GM12878 (cell line): ENCODE data around the gene IGLL5. TPM values are rescaled to one million over a fixed set of nuclear protein-coding genes. Genes with fewer than 3 reads are reported as not detected.

ENCODE experiments used
- ATAC-seq: fragments of 200-7000 bp; cut with Tn5 transposase; 3 replicates; pipeline ENCODE4 v1.9.1; 2020; ENCODE audit warnings: mild to moderate bottlenecking, moderate library complexity
- BruUV-seq: library from RNA; stranded (reverse); fragments of 400-500 nt; replicated peaks from 2 replicates; lab custom pipeline; 2021; lab: Mats Ljungman, UMichigan
- CTCF ChIA-PET: fragments of 300-600 bp; sonication (Branson Sonifier 250); formaldehyde crosslinking; extraction: SDS; loops from one replicate; lab custom pipeline; 2021; ENCODE audit warnings: inconsistent platforms; lab: Yijun Ruan, JAX
- POLR2A ChIA-PET: fragments of 350-600 bp; formaldehyde crosslinking; extraction: SDS; loops from one replicate; lab custom pipeline; 2021; ENCODE audit warnings: inconsistent platforms; lab: Charles Lee
- RAD21 ChIA-PET: fragments of 300-600 bp; sonication (Branson Sonifier 250); formaldehyde crosslinking; loops from one replicate; lab custom pipeline; 2023; ENCODE audit warnings: antibody characterized with exemption; ENCODE audit not compliant: unreplicated experiment; lab: Charles Lee
- SMC1A ChIA-PET: fragments of 300-600 bp; sonication (Branson Sonifier 250); formaldehyde crosslinking; loops from one replicate; lab custom pipeline; 2023; ENCODE audit not compliant: unreplicated experiment, uncharacterized antibody; lab: Charles Lee
- DNase-seq: peaks from one replicate; pipeline ENCODE4 v3.0.0-alpha.2; 2011; ENCODE audit warnings: low read depth, low spot score
- FAIRE-seq: peaks from 3 replicates; lab custom pipeline; 2011; peaks lifted over from hg19 to GRCh38; lab: Jason Lieb, UNC
- H2AFZ ChIP-seq: 2 replicates; pipeline ENCODE4 v1.6.0; 2011; ENCODE audit warnings: low read depth, low read length, control low read depth; ENCODE audit not compliant: control insufficient read depth
- H3K27ac ChIP-seq: 2 replicates; pipeline ENCODE4 v1.5.1; 2011; ENCODE audit warnings: control low read depth; ENCODE audit not compliant: control insufficient read depth, insufficient read depth
- H3K27me3 ChIP-seq, 2 experiments: replicated peaks in 1 of 2; 2 replicates each; pipeline versions ENCODE4 v1.6.0 to v1.6.1; 2011; ENCODE audit warnings: low read length in 1 of 2; ENCODE audit not compliant: control insufficient read depth in 2 of 2, insufficient read depth in 2 of 2
- H3K36me3 ChIP-seq, 2 experiments: 2 replicates each; pipeline ENCODE4 v1.5.1; 2011; ENCODE audit warnings: low read length in 1 of 2; ENCODE audit not compliant: control insufficient read depth in 2 of 2, insufficient read depth in 2 of 2
- H3K4me1 ChIP-seq: 2 replicates; pipeline ENCODE4 v1.6.1; 2011; ENCODE audit warnings: mild to moderate bottlenecking, low read length, moderate library complexity, mixed read lengths; ENCODE audit not compliant: control insufficient read depth, insufficient read depth
- H3K4me2 ChIP-seq: 2 replicates; pipeline ENCODE4 v1.6.0; 2011; ENCODE audit warnings: control low read depth; ENCODE audit not compliant: control insufficient read depth, insufficient read depth
- H3K4me3 ChIP-seq: fragments of 200-600 bp; sonication (generic); 2 replicates; pipeline ENCODE4 v1.5.1; 2016
- H3K79me2 ChIP-seq: 2 replicates; pipeline ENCODE4 v1.6.0; 2011; ENCODE audit warnings: low read length; ENCODE audit not compliant: control insufficient read depth, insufficient read depth
- H3K9ac ChIP-seq: 2 replicates; pipeline ENCODE4 v1.8.0; 2011; ENCODE audit warnings: low read length, control low read depth, mixed read lengths; ENCODE audit not compliant: control insufficient read depth, insufficient read depth
- H3K9me3 ChIP-seq: replicated peaks from 3 replicates; pipeline ENCODE4 v1.5.1; 2011; ENCODE audit warnings: mild to moderate bottlenecking, low read length; ENCODE audit not compliant: control insufficient read depth, insufficient read depth
- H4K20me1 ChIP-seq: 2 replicates; pipeline ENCODE4 v1.6.0; 2011; ENCODE audit not compliant: control insufficient read depth, insufficient read depth
- CBFB ChIP-seq: IDR thresholded peaks from 2 replicates; pipeline ENCODE4 v1.6.1; 2016; ENCODE audit warnings: antibody characterized with exemption, low read depth
- CBX3 ChIP-seq: fragments of 200-600 bp; sonication (generic); IDR thresholded peaks from 2 replicates; pipeline ENCODE4 v1.6.1; 2016; ENCODE audit warnings: low read depth, borderline replicate concordance
- MEF2A ChIP-seq: IDR thresholded peaks from 2 replicates; pipeline ENCODE4 v1.6.1; 2011; ENCODE audit warnings: low read depth, mild to moderate bottlenecking, low read length, moderate library complexity; ENCODE audit not compliant: insufficient read depth
- NBN ChIP-seq: fragments of 450-650 bp; IDR thresholded peaks from 2 replicates; pipeline ENCODE4 v1.6.1; 2016
- POLR2AphosphoS2 ChIP-seq: IDR thresholded peaks from 2 replicates; pipeline ENCODE4 v1.6.1; 2011; ENCODE audit warnings: low read depth, mild to moderate bottlenecking, low read length, improper control_type of control experiment, moderate library complexity
- POLR2AphosphoS5 ChIP-seq: IDR thresholded peaks from 2 replicates; pipeline ENCODE4 v1.6.1; 2011; ENCODE audit warnings: mild to moderate bottlenecking, low read length, inconsistent platforms
- RBBP5 ChIP-seq: fragments of 200-600 bp; sonication (generic); conservative IDR thresholded peaks from 2 replicates; pipeline ENCODE4 v1.6.1; 2016
- STAT1 ChIP-seq: fragments of 450-650 bp; conservative IDR thresholded peaks from 2 replicates; pipeline ENCODE4 v1.6.1; 2014; ENCODE audit warnings: antibody characterized with exemption, mild to moderate bottlenecking
- STAT3 ChIP-seq: IDR thresholded peaks from 2 replicates; pipeline ENCODE4 v1.6.1; 2011; ENCODE audit warnings: low read depth, low read length, improper control_type of control experiment
- YY1 ChIP-seq: IDR thresholded peaks from 2 replicates; pipeline ENCODE4 v1.6.1; 2011; ENCODE audit warnings: low read depth, mild to moderate bottlenecking, low read length
- WGBS: methylation state at CpG from one replicate; pipeline ENCODE4 v1.1.6; 2016; ENCODE audit warnings: low lambda C conversion rate; ENCODE audit not compliant: insufficient replicate concordance, insufficient coverage; ENCODE audit errors: missing lambda C conversion rate; 5-methylcytosine and 5-hydroxymethylcytosine counted together
- in situ Hi-C: fragments of 300-500 bp; cut with MboI; formaldehyde crosslinking; loops from 9 replicates; pipeline ENCODE4 v1.14.3; 2018; ENCODE audit warnings: mixed read lengths
- intact Hi-C: fragments of 100-400 bp; cut with micrococcal nuclease; formaldehyde crosslinking; loops from one replicate; pipeline ENCODE4 v1.14.2; 2022; ENCODE audit not compliant: unreplicated experiment
- polyA plus RNA-seq, 11 experiments: library from polyadenylated mRNA; depleted of rRNA in 4 of 11; unstranded in 6 of 11; stranded (reverse) in 5 of 11; fragments of >200 nt; fragmentation: Nextera tagmentation in 4 of 11; fragmentation: Illumina TruSeq in 1 of 11; extraction: Ambion mirVana in 4 of 11; extraction: Trizol in 1 of 11; gene quantifications; 1 replicate in 1 of 11; 2 replicates in 10 of 11; pipeline versions ENCODE4 v1.2.1 to v1.2.3, GENCODE V29; 2011 to 2016; ENCODE audit warnings: inconsistent platforms in 2 of 11, missing spikeins in 2 of 11, low read depth in 1 of 11
- total RNA-seq, 4 experiments: library from RNA; depleted of rRNA in 3 of 4; stranded (reverse); fragments of >200 nt in 3 of 4; fragmentation: Illumina TruSeq in 1 of 4; extraction: Trizol in 1 of 4; gene quantifications; 2 replicates each; pipeline versions ENCODE4 v1.2.1 to v1.2.3, GENCODE V29; 2013 to 2021
- TF ChIP-seq, protein P1 (sequence below): fragments of 150-350 bp; IDR thresholded peaks from 2 replicates; pipeline ENCODE4 v1.6.1; 2016; ENCODE audit warnings: low read depth, low read length
- TF ChIP-seq, protein P2 (sequence below): fragments of 450-650 bp; IDR thresholded peaks from 2 replicates; pipeline ENCODE4 v1.6.1; 2014; ENCODE audit warnings: mild to moderate bottlenecking
- TF ChIP-seq, protein P3 (sequence below): fragments of 450-650 bp; IDR thresholded peaks from 2 replicates; pipeline ENCODE4 v1.6.1; 2017; ENCODE audit warnings: mild to moderate bottlenecking, low read depth, inconsistent platforms; ENCODE audit not compliant: poor library complexity, severe bottlenecking

IGLL5 gene
- total and polyA plus RNA-seq, 10 of the 15 experiments (the other 5 are each of a cell fraction or from before 2014, with no cell fraction given), result not detected

DNA sequence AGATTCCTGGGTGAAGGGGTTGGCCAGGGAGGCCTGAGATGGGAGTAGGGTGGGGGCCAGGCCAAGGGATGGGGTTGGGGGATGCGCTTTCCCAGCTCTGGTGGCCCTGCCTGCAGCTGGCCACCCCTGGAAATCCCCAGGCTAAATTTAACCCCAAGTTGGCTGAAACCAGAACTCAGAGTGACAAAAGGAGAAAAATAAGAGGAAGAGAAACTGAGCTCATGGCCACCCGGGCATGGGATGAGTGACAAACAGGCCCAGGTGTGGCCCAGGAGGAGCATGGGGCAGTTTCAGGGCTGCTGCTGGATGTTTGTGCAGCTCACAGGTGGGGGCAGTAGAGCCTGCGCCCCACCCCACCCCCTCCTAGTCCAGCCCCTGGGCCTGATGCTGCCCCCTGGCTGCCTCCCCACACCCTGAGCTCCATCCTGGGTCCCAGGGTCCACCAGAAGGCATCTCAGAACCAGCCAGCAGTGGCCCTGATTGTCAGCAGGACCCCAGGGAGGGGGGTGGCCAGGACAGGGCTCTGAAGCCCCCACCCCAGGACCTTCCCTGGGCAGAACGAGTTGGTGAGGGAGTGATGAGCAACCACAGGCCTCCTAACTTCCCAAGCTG is 48.0 kb downstream of the IGLL5 start:
- Histone ChIP-seq H3K9ac (peak overlapping the region; percentile 74), H3K79me2 (peaks cover 49% of the 10 kb centered on the region), H3K27me3 (no peaks in the 10 kb centered on the region), H3K9me3 (no peaks in the 10 kb centered on the region; the same call in 2 of the 3 replicates), H3K4me2 (peak overlapping the region; percentile 51), H3K4me3 (peak overlapping the region; percentile 24; the same call in 1 of the 2 replicates), H3K36me3 (no peaks in the 10 kb centered on the region), H3K27ac (peak overlapping the region; percentile 99), H4K20me1 (no peaks in the 10 kb centered on the region), H3K4me1 (peaks cover 92% of the 10 kb centered on the region), H2AFZ (no peak overlapping the region)
- ATAC-seq (peak; percentile 84), FAIRE-seq (peak; percentile 83), DNase-seq (peak; percentile 99)
- intact Hi-C loops, result loop anchor here (1.0 kb wide), 2 partner anchors 33 to 79 kb away; no protein-coding TSS in a partner anchor
- ChIA-PET POLR2A (interaction anchor here (0.7 to 10.1 kb wide), 18 partner anchors 9 to 891 kb away, joined by 3 to 153 read pairs (median 4); partner anchors contain the start of gene RAB36), CTCF (interaction anchor here (0.6 to 21.7 kb wide), 25 partner anchors 8 to 905 kb away, joined by 3 to 551 read pairs (median 6); no protein-coding TSS in a partner anchor), SMC1A (interaction anchor here (0.6 to 15.9 kb wide), 29 partner anchors 9 to 893 kb away, joined by 3 to 154 read pairs (median 4); no protein-coding TSS in a partner anchor), RAD21 (interaction anchor here (0.6 to 16.2 kb wide), 31 partner anchors 9 to 905 kb away, joined by 3 to 255 read pairs (median 7); partner anchors contain the start of gene RAB36)
- no TSS peak for BruUV-seq
- 0% methylated on average over 4 of the region's 4 CpGs for WGBS
- in situ Hi-C loops, result no loop called here
- TF ChIP-seq POLR2AphosphoS5, result peak; percentile 69
- TF ChIP-seq YY1, result peak; percentile 86
- no peak for TF ChIP-seq RBBP5
- TF ChIP-seq CBX3, result no peak
- TF ChIP-seq NBN, result peak; percentile 99
- TF ChIP-seq, protein P1, sequence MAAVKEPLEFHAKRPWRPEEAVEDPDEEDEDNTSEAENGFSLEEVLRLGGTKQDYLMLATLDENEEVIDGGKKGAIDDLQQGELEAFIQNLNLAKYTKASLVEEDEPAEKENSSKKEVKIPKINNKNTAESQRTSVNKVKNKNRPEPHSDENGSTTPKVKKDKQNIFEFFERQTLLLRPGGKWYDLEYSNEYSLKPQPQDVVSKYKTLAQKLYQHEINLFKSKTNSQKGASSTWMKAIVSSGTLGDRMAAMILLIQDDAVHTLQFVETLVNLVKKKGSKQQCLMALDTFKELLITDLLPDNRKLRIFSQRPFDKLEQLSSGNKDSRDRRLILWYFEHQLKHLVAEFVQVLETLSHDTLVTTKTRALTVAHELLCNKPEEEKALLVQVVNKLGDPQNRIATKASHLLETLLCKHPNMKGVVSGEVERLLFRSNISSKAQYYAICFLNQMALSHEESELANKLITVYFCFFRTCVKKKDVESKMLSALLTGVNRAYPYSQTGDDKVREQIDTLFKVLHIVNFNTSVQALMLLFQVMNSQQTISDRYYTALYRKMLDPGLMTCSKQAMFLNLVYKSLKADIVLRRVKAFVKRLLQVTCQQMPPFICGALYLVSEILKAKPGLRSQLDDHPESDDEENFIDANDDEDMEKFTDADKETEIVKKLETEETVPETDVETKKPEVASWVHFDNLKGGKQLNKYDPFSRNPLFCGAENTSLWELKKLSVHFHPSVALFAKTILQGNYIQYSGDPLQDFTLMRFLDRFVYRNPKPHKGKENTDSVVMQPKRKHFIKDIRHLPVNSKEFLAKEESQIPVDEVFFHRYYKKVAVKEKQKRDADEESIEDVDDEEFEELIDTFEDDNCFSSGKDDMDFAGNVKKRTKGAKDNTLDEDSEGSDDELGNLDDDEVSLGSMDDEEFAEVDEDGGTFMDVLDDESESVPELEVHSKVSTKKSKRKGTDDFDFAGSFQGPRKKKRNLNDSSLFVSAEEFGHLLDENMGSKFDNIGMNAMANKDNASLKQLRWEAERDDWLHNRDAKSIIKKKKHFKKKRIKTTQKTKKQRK, result no peak
- TF ChIP-seq MEF2A, result peak; percentile 100
- TF ChIP-seq, protein P2, sequence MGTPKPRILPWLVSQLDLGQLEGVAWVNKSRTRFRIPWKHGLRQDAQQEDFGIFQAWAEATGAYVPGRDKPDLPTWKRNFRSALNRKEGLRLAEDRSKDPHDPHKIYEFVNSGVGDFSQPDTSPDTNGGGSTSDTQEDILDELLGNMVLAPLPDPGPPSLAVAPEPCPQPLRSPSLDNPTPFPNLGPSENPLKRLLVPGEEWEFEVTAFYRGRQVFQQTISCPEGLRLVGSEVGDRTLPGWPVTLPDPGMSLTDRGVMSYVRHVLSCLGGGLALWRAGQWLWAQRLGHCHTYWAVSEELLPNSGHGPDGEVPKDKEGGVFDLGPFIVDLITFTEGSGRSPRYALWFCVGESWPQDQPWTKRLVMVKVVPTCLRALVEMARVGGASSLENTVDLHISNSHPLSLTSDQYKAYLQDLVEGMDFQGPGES, result no peak
- peak; percentile 98 for TF ChIP-seq CBFB
- TF ChIP-seq, protein P3, sequence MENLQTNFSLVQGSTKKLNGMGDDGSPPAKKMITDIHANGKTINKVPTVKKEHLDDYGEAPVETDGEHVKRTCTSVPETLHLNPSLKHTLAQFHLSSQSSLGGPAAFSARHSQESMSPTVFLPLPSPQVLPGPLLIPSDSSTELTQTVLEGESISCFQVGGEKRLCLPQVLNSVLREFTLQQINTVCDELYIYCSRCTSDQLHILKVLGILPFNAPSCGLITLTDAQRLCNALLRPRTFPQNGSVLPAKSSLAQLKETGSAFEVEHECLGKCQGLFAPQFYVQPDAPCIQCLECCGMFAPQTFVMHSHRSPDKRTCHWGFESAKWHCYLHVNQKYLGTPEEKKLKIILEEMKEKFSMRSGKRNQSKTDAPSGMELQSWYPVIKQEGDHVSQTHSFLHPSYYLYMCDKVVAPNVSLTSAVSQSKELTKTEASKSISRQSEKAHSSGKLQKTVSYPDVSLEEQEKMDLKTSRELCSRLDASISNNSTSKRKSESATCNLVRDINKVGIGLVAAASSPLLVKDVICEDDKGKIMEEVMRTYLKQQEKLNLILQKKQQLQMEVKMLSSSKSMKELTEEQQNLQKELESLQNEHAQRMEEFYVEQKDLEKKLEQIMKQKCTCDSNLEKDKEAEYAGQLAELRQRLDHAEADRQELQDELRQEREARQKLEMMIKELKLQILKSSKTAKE, result peak; percentile 98
- peak; percentile 98 for TF ChIP-seq STAT3
- TF ChIP-seq POLR2AphosphoS2, result no peak
- 0 out of 2 replicates have a peak, but pooled peaks have one; percentile 15 for TF ChIP-seq STAT1
